B cell (primary cell): Measurements from ENCODE around the gene NUP210.

Experiments used
- EZH2 ChIP-seq: IDR thresholded peaks from 2 replicates; pipeline ENCODE4 v1.6.1; 2012; ENCODE audit warnings: borderline replicate concordance, low read depth, mild to moderate bottlenecking, moderate library complexity, low read length; ENCODE audit not compliant: insufficient read depth, poor library complexity, severe bottlenecking
- TF ChIP-seq, protein P1 (sequence below): fragments of 200-600 bp; IDR thresholded peaks from one replicate; pipeline ENCODE4 v1.8.0; 2022; ENCODE audit warnings: antibody characterized with exemption, mild to moderate bottlenecking

DNA sequence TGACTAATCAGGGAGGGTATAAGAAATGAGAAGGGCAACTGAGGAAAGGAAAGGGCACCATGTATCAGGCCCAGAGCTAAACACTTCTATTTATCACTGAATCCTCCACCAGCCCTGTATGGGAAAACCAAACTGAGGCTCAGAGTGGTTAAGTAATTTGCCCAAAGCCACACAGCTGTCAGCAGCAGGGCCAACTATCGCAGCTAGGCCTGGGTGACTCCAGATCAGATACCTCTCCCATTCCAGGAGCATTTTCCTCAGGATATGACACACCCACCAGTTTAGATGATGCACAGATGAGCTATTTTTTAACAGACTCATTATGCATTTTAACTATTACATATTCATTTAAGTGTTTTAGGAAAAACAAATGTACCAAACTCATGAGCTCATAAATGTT lies 14.5 kb downstream of the NUP210 start:
- TF ChIP-seq, protein P1, sequence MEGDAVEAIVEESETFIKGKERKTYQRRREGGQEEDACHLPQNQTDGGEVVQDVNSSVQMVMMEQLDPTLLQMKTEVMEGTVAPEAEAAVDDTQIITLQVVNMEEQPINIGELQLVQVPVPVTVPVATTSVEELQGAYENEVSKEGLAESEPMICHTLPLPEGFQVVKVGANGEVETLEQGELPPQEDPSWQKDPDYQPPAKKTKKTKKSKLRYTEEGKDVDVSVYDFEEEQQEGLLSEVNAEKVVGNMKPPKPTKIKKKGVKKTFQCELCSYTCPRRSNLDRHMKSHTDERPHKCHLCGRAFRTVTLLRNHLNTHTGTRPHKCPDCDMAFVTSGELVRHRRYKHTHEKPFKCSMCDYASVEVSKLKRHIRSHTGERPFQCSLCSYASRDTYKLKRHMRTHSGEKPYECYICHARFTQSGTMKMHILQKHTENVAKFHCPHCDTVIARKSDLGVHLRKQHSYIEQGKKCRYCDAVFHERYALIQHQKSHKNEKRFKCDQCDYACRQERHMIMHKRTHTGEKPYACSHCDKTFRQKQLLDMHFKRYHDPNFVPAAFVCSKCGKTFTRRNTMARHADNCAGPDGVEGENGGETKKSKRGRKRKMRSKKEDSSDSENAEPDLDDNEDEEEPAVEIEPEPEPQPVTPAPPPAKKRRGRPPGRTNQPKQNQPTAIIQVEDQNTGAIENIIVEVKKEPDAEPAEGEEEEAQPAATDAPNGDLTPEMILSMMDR = no peak
- TF ChIP-seq EZH2 = no peak
